Measurements from ENCODE around the gene CAB39.

CAB39 gene

GRCh38 chr2:230823264-230823964 lies 110.8 kb downstream of the CAB39 start:
- DNase-seq: no peak

- no peak for DNase-seq
Observed at GRCh38 chr2:230824406-230824978, 111.8 kb downstream of the CAB39 start.

GRCh38 chr2:230825354-230825753 lies 112.7 kb downstream of the CAB39 start:
- DNase-seq: no peak

GRCh38 chr2:230827774-230828271 lies 115.2 kb downstream of the CAB39 start:
- DNase-seq: no peak

GRCh38 chr2:230828272-230828961 lies 115.8 kb downstream of the CAB39 start:
- no peak for DNase-seq

GRCh38 chr2:230829293-230829692 lies 116.7 kb downstream of the CAB39 start:
- no peak for DNase-seq

- DNase-seq: no peak
Observed at GRCh38 chr2:230829959-230830358, 117.3 kb downstream of the CAB39 start.

- no peak for DNase-seq
Observed at GRCh38 chr2:230830428-230830827, 117.8 kb downstream of the CAB39 start.

- no peak for DNase-seq
Observed at GRCh38 chr2:230840301-230840700, 127.7 kb downstream of the CAB39 start.

- DNase-seq: no peak
Observed at GRCh38 chr2:230842473-230842872, 129.8 kb downstream of the CAB39 start.

- DNase-seq: no peak
Observed at GRCh38 chr2:230843132-230843531, 130.5 kb downstream of the CAB39 start.

- DNase-seq: no peak
Observed at GRCh38 chr2:230846360-230846759, 133.7 kb downstream of the CAB39 start.

GRCh38 chr2:230847883-230848388 lies 135.3 kb downstream of the CAB39 start:
- DNase-seq: peak; percentile 89

GRCh38 chr2:230849633-230850357 lies 137.2 kb downstream of the CAB39 start:
- DNase-seq: peak; percentile 55

- no peak for DNase-seq
Observed at GRCh38 chr2:230850358-230850658, 137.7 kb downstream of the CAB39 start.

- no peak for DNase-seq
Observed at GRCh38 chr2:230852113-230852512, 139.5 kb downstream of the CAB39 start.

GRCh38 chr2:230861552-230862255 lies 149.1 kb downstream of the CAB39 start:
- DNase-seq: no peak

GRCh38 chr2:230862292-230862691 lies 149.7 kb downstream of the CAB39 start:
- no peak for DNase-seq

GRCh38 chr2:230863031-230863430 lies 150.4 kb downstream of the CAB39 start:
- no peak for DNase-seq

GRCh38 chr2:230863442-230864121 lies 150.9 kb downstream of the CAB39 start:
- DNase-seq: no peak

- no peak for DNase-seq
Observed at GRCh38 chr2:230864122-230864604, 151.5 kb downstream of the CAB39 start.
